ENCODE measurements around the gene ST8SIA1.
"Not testable (repeated sequence)": the region's sequence is repeated elsewhere in the genome, so short reads cannot be mapped to it uniquely, and the experiment has no call there.

ST8SIA1 gene

DNA sequence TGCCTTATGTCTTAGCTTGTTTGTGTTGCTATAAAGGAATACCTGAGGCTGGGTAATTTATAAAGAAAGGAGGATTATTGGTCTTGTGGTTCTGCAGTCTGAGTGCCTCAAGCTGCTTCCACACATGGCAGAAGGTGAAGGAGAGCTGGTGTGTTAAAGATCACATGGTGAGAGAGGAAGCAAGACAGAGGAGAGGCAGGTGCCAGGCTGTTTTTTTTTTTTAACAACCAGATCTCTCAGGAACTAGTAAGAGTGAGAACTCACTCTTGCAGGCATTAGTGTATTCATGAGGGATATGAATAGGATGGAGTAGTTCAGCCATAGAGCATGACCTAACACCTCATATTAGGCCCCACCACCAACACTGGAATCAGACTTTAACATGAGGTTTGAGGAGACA lies 165.1 kb downstream of the ST8SIA1 start:
- DNase-seq (ENCODE audit: low read depth) = no peak

DNA sequence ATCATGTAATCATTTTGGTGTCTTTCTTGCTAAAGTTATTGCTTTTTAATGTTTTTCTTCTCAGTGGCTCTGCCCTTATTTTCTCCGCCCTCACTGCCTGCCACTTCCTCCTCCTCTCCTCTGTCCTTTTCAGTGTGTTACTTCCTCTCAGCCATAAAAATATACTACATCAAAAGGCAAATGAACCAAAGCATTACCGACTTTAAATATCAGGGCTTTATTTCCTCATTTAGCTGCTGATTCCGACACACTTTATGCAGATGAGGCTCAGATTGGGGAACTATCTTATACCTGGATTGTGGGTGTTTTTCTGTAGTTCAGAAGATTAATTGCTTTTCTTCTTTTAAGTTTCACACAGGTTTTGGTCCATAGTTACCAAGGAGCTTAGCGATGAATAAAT lies 170.4 kb downstream of the ST8SIA1 start:
- no peak for DNase-seq (ENCODE audit: low read depth)

DNA sequence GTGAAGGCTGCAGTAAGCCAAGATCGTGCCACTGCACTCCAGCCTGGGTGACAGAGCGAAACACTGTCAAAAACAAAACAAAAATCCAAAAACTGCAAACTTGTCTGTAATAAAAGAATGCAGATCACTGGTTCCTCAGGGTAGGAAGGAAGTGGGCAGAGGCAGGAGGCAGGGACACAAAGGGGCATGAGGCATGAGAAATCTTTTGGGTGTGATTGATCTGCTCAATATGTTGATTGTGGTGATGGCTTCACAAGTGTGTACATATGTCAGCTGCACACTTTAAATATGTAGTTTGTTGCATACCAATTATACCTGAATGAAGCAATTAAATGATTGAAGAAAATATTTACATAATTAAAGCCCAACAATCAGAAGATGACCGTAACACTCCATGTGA lies 170.9 kb downstream of the ST8SIA1 start:
- DNase-seq (ENCODE audit: low read depth) = no peak

DNA sequence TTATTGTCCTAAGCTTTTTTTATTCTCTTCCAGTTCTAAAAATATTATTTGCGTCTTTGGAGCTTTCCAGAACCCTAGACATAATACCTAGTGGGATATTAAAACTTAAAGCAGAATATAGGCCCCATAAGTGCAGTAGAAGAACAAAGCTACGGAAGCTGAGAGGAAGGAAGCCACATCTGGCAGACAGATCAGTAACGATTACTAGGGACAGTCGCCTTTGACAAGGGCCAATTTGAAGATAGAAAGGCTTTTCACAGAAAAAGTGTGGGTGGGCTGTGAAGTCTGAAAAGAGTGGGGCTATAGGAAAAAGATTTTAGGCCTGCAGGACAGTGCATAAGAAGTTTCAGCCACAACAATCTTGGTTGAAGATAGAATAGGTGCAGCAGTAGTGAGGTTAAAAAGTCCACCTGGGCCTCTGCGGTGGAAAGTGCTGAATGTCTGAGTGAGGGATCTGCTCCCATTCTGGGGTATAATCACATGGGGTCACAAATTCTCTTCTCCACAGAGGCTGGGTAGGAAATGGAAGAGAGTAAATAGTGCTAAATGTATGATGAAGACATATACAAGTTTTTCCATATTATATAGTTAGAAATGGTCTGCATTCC lies 174.0 kb downstream of the ST8SIA1 start:
- no peak for DNase-seq (ENCODE audit: low read depth)

DNA sequence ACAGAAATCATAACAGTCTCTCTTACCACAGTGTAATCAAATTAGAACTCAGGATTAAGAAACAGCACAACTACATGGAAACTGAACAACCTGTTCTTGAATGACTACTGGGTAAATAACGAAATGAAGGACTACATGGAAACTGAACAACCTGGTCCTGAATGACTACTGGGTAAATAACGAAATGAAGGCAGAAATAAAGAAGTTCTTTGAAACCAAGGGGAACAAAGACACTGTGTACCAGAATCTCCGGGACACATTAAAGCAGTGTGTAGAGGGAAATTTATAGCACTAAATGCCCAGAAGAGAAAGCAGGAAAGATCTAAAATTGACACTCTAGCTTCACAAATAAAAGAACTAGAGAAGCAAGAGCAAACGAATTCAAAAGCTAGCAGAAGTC lies 185.2 kb downstream of the ST8SIA1 start:
- not testable (repeated sequence) for DNase-seq (ENCODE audit: low read depth)

DNA sequence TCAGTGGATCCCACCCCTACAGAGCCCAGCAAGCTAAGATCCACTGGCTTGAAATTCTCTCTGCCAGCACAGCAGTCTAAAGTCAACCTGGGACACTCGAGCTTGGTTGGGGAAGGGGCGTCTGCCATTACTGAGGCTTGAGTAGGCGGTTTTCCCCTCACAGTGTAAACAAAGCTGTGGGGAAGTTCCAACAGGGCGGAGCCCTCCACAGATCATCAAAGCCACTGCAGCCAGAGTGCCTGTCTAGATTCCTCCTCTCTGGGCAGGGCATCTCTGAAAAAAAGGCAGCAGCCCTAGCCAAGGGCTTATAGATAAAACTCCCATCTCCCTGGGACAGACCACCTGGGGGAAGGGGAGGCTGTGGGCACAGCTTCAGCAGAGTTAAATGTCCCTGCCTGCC lies 187.8 kb downstream of the ST8SIA1 start:
- not testable (repeated sequence) for DNase-seq (ENCODE audit: low read depth)

Data from amniotic epithelial cell (primary cell).